Mesendoderm (in vitro differentiated cells): ENCODE measurements around the gene LYRM1.
"Not testable (repeated sequence)": the region's sequence is repeated elsewhere in the genome, so short reads cannot be mapped to it uniquely, and the experiment has no call there.

Source experiments
- DNase-seq: peaks from one replicate; pipeline ENCODE4 v3.0.0; 2013
- H2AK5ac ChIP-seq: 2 replicates; pipeline ENCODE4 v1.6.1; 2013; ENCODE audit warnings: low read length, inconsistent platforms
- H2BK120ac ChIP-seq: 2 replicates; pipeline ENCODE4 v1.6.1; 2013; ENCODE audit warnings: low read depth, mild to moderate bottlenecking, low read length, moderate library complexity, mixed read lengths
- H2BK15ac ChIP-seq: replicated peaks from 2 replicates; pipeline ENCODE4 v1.6.1; 2013; ENCODE audit warnings: low read depth, mild to moderate bottlenecking, moderate library complexity
- H2BK5ac ChIP-seq: 2 replicates; pipeline ENCODE4 v1.6.1; 2013; ENCODE audit warnings: low read length, inconsistent platforms
- H3K18ac ChIP-seq: 2 replicates; pipeline ENCODE4 v1.6.1; 2013; ENCODE audit warnings: mild to moderate bottlenecking, low read length, mixed read lengths
- H3K23ac ChIP-seq: one replicate; pipeline ENCODE4 v1.6.1; 2013; ENCODE audit warnings: low read length
- H3K27ac ChIP-seq: 2 replicates; pipeline ENCODE4 v1.5.1; 2013; ENCODE audit warnings: low read depth, mild to moderate bottlenecking, inconsistent platforms, low read length, moderate library complexity
- H3K27me3 ChIP-seq: 2 replicates; pipeline ENCODE4 v1.6.1; 2013; ENCODE audit warnings: low read length, control low read depth, mild to moderate bottlenecking, inconsistent platforms; ENCODE audit not compliant: insufficient read depth, poor library complexity
- H3K36me3 ChIP-seq: 2 replicates; pipeline ENCODE4 v1.6.1; 2013; ENCODE audit warnings: low read length, inconsistent platforms; ENCODE audit not compliant: control insufficient read depth, insufficient read depth
- H3K4ac ChIP-seq: one replicate; pipeline ENCODE4 v1.6.1; 2013; ENCODE audit warnings: low read depth, mild to moderate bottlenecking, low read length, moderate library complexity
- H3K4me1 ChIP-seq: 2 replicates; pipeline ENCODE4 v1.6.1; 2013; ENCODE audit warnings: low read depth, low read length, inconsistent platforms; ENCODE audit not compliant: control insufficient read depth
- H3K4me2 ChIP-seq: 2 replicates; pipeline ENCODE4 v1.6.1; 2013; ENCODE audit warnings: low read length
- H3K4me3 ChIP-seq: 2 replicates; pipeline ENCODE4 v1.5.1; 2013; ENCODE audit warnings: mild to moderate bottlenecking, low read length
- H3K56ac ChIP-seq: one replicate; pipeline ENCODE4 v1.6.1; 2013; ENCODE audit warnings: low read length
- H3K79me1 ChIP-seq: 2 replicates; pipeline ENCODE4 v1.6.1; 2013; ENCODE audit warnings: low read length, inconsistent platforms
- H3K79me2 ChIP-seq: 2 replicates; pipeline ENCODE4 v1.6.1; 2013; ENCODE audit warnings: mild to moderate bottlenecking, low read length; ENCODE audit not compliant: control insufficient read depth, insufficient read depth
- H3K9ac ChIP-seq: 2 replicates; pipeline ENCODE4 v1.6.1; 2013; ENCODE audit warnings: low read length, inconsistent platforms
- H4K5ac ChIP-seq: one replicate; pipeline ENCODE4 v1.6.1; 2013; ENCODE audit warnings: low read length
- H4K8ac ChIP-seq: one replicate; pipeline ENCODE4 v1.6.1; 2013; ENCODE audit warnings: low read depth, mild to moderate bottlenecking, control low read depth, low read length, moderate library complexity
- WGBS: extraction: QIAGEN DNeasy Blood & Tissue Kit; methylation state at CpG from one replicate; pipeline ENCODE4 v1.1.7; 2013; ENCODE audit warnings: low lambda C conversion rate, missing lambda C conversion rate; ENCODE audit not compliant: insufficient coverage; ENCODE audit errors: extremely low coverage; 5-methylcytosine and 5-hydroxymethylcytosine counted together

LYRM1 gene

GRCh38 chr16:20923876-20924275 lies 23.3 kb downstream of the LYRM1 start:
- no peak overlapping the region for H4K5ac ChIP-seq
- no peak overlapping the region for H3K4me2 ChIP-seq
- H3K18ac ChIP-seq = no peak overlapping the region
- H3K27me3 ChIP-seq = no peaks in the 10 kb centered on the region
- no peak overlapping the region for H3K4me3 ChIP-seq
- no peaks in the 10 kb centered on the region for H3K4me1 ChIP-seq
- H3K79me1 ChIP-seq = no peaks in the 10 kb centered on the region
- no peaks in the 10 kb centered on the region for H3K36me3 ChIP-seq
- H2BK5ac ChIP-seq = no peak overlapping the region
- no peak overlapping the region for H3K4ac ChIP-seq
- H3K56ac ChIP-seq = no peak overlapping the region
- WGBS = no CpG with 5 or more reads among the region's 3 CpGs
- H2BK15ac ChIP-seq = no peak overlapping the region
- H3K9ac ChIP-seq = no peak overlapping the region
- H2BK120ac ChIP-seq = no peak overlapping the region
- H2AK5ac ChIP-seq = no peak overlapping the region
- DNase-seq = no peak
- H3K79me2 ChIP-seq = no peaks in the 10 kb centered on the region
- H3K27ac ChIP-seq = no peak overlapping the region
- no peak overlapping the region for H4K8ac ChIP-seq
- no peak overlapping the region for H3K23ac ChIP-seq

DNA sequence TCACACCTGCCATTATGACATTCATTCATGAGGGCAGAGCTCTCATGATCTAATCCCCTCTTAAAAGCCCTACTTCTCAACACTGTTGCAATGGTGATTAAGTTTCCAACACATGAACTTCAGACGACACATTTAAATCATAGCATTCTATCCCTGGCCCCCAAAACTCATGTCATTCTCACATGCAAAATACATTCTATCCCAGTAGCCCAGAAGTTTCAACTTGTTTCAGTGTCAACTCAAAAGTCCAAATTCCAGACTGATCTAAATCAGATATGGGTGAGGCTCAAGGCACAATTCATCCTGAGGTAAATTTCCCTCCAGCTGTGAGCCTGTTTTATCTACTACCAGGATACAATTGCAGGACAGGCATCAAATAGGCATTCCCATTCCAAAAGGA lies 25.2 kb downstream of the LYRM1 start:
- H3K27me3 ChIP-seq = no peaks in the 10 kb centered on the region
- no peak overlapping the region for H3K27ac ChIP-seq
- no peaks in the 10 kb centered on the region for H3K79me2 ChIP-seq
- no peaks in the 10 kb centered on the region for H3K79me1 ChIP-seq
- H3K36me3 ChIP-seq = no peaks in the 10 kb centered on the region
- no peak overlapping the region for H3K23ac ChIP-seq
- no peak overlapping the region for H2AK5ac ChIP-seq
- no peak overlapping the region for H4K5ac ChIP-seq
- no peak overlapping the region for H3K9ac ChIP-seq
- no peak overlapping the region for H3K4ac ChIP-seq
- no peaks in the 10 kb centered on the region for H3K4me1 ChIP-seq
- DNase-seq = no peak
- no peak overlapping the region for H4K8ac ChIP-seq
- no peak overlapping the region for H3K18ac ChIP-seq
- no peak overlapping the region for H2BK15ac ChIP-seq
- no peak overlapping the region for H2BK120ac ChIP-seq
- H3K56ac ChIP-seq = no peak overlapping the region
- H2BK5ac ChIP-seq = no peak overlapping the region
- no peak overlapping the region for H3K4me3 ChIP-seq
- WGBS = no CpG with 5 or more reads among the region's 1 CpG
- H3K4me2 ChIP-seq = no peak overlapping the region

GRCh38 chr16:20928774-20929411 lies 28.3 kb downstream of the LYRM1 start:
- Histone ChIP-seq H2BK15ac (no peak overlapping the region), H2BK120ac (no peak overlapping the region), H3K27me3 (no peaks in the 10 kb centered on the region), H3K79me2 (no peaks in the 10 kb centered on the region), H3K79me1 (no peaks in the 10 kb centered on the region), H3K4me3 (no peak overlapping the region), H3K4me1 (no peaks in the 10 kb centered on the region), H3K18ac (no peak overlapping the region), H3K4me2 (no peak overlapping the region), H3K36me3 (no peaks in the 10 kb centered on the region), H3K4ac (no peak overlapping the region), H3K27ac (no peak overlapping the region), H3K56ac (no peak overlapping the region), H2BK5ac (no peak overlapping the region), H3K23ac (no peak overlapping the region), H3K9ac (no peak overlapping the region), H4K5ac (no peak overlapping the region), H2AK5ac (no peak overlapping the region), H4K8ac (no peak overlapping the region)
- no peak for DNase-seq
- no CpG with 5 or more reads among the region's 5 CpGs for WGBS

DNA sequence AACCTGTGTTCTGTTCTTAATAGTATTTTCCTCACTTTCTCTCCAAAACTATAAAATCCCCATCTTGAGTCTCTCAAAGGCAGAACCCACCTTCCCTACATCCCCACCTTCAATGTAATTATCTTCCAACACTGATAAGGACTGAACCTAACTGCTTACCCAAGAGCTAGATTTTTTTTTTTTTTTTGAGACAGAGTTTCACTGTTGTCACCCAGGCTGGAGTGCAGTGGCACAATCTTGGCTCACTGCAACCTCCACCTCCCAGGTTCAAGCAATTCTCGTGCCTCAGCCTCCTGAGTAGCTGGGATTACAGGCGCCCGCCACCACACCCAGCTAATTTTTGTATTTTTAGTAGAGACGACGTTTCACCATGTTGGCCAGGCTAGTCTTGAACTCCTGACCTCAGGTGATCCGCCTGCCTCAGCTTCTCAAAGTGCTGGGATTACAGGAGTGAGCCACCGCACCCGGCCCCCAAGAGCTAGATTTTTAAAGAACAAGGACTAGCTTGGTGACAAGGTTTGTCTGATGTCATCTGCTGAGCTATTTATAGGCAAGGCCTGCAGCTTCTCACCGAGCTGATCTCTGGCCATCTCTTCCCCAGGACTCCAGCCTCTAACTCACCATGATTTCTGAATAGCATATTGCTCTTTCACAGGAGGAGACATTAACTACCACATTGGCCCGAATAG lies 29.2 kb downstream of the LYRM1 start:
- not testable (repeated sequence) for H3K27ac ChIP-seq, H3K9ac ChIP-seq, H3K4me1 ChIP-seq, H2AK5ac ChIP-seq, H3K36me3 ChIP-seq, H3K79me1 ChIP-seq, H2BK120ac ChIP-seq, H3K18ac ChIP-seq, H3K56ac ChIP-seq, H3K4me2 ChIP-seq, H3K23ac ChIP-seq, H3K4ac ChIP-seq, H3K27me3 ChIP-seq, H3K4me3 ChIP-seq, H2BK5ac ChIP-seq, DNase-seq, H4K8ac ChIP-seq, H4K5ac ChIP-seq, H2BK15ac ChIP-seq, H3K79me2 ChIP-seq
- WGBS = no CpG with 5 or more reads among the region's 10 CpGs

- no peaks in the 10 kb centered on the region for H3K4me1 ChIP-seq
- H3K4me3 ChIP-seq = no peak overlapping the region
- no peak overlapping the region for H2AK5ac ChIP-seq
- no peaks in the 10 kb centered on the region for H3K79me2 ChIP-seq
- H3K56ac ChIP-seq = no peak overlapping the region
- no peak overlapping the region for H2BK15ac ChIP-seq
- H3K27ac ChIP-seq = no peak overlapping the region
- no peak overlapping the region for H4K5ac ChIP-seq
- no peak for DNase-seq
- no peak overlapping the region for H3K23ac ChIP-seq
- no peak overlapping the region for H2BK120ac ChIP-seq
- no peaks in the 10 kb centered on the region for H3K36me3 ChIP-seq
- H3K27me3 ChIP-seq = no peaks in the 10 kb centered on the region
- whole genome bisulfite sequencing = no CpG with 5 or more reads among the region's 1 CpG
- H2BK5ac ChIP-seq = no peak overlapping the region
- H3K4me2 ChIP-seq = no peak overlapping the region
- no peaks in the 10 kb centered on the region for H3K79me1 ChIP-seq
- H3K18ac ChIP-seq = no peak overlapping the region
- no peak overlapping the region for H3K9ac ChIP-seq
- H3K4ac ChIP-seq = no peak overlapping the region
- no peak overlapping the region for H4K8ac ChIP-seq
These were observed 29.8 kb downstream of the LYRM1 start for GRCh38 chr16:20930365-20930690.
